ENCODE results near the gene PACRG.
A peak's percentile ranks its signal among the peaks of the same experiment; 100 is the strongest.

PACRG gene

GRCh38 chr6:163354085-163354484 is 626.3 kb downstream of the PACRG start:
- no peak for DNase-seq (ENCODE audit: low spot score)

- peak; percentile 34 for DNase-seq (ENCODE audit: low spot score)
Observed at GRCh38 chr6:163354761-163355425, 627.1 kb downstream of the PACRG start.

GRCh38 chr6:163355426-163355991 is 627.7 kb downstream of the PACRG start:
- peak; percentile 84 for DNase-seq (ENCODE audit: low spot score)

GRCh38 chr6:163356324-163356723 is 628.5 kb downstream of the PACRG start:
- DNase-seq (ENCODE audit: low spot score): peak; percentile 84

- DNase-seq (ENCODE audit: low spot score): no peak
Observed at GRCh38 chr6:163356743-163357142, 629.0 kb downstream of the PACRG start.

- no peak for DNase-seq (ENCODE audit: low spot score)
Observed at GRCh38 chr6:163364641-163365040, 636.9 kb downstream of the PACRG start.

Measured in AG08395 (cell line).